ENCODE measurements around the gene IGSF8.

- no peak for TF ChIP-seq EZH2 (IDR thresholded peaks at IDR 0.05; ENCODE audit: insufficient read depth, poor library complexity, severe bottlenecking)
- no peak for TF ChIP-seq EZH2phosphoT487 (IDR thresholded peaks at IDR 0.05; ENCODE audit: insufficient read depth, low read depth)
Observed at GRCh38 chr1:160052936-160053335, 45.5 kb downstream of the IGSF8 start.

Measured in GM23248 (cell line).